ENCODE results near the gene VPS18.
"Not testable (repeated sequence)": the region's sequence is repeated elsewhere in the genome, so short reads cannot be mapped to it uniquely, and the experiment has no call there.

VPS18 gene

GRCh38 chr15:40893733-40894680 is at the start of gene VPS18:
Gene VPS18 (plus strand): TSS chr15:40894450. CDS start chr15:40894769, 319 bp downstream.
- DNase-seq: peak; percentile 98 to 100

GRCh38 chr15:40844696-40845030 is 49.6 kb upstream of the VPS18 start:
- DNase-seq: peak; percentile 24 to 26

GRCh38 chr15:40845036-40845435 is 49.2 kb upstream of the VPS18 start:
- DNase-seq: no peak

- DNase-seq: no peak
Observed at GRCh38 chr15:40845511-40846284, 48.6 kb upstream of the VPS18 start.

- no peak for DNase-seq
Observed at GRCh38 chr15:40846841-40847222, 47.4 kb upstream of the VPS18 start.

- no peak for DNase-seq
Observed at GRCh38 chr15:40847223-40847961, 46.9 kb upstream of the VPS18 start.

GRCh38 chr15:40850576-40851112 is 43.6 kb upstream of the VPS18 start:
- no peak for DNase-seq

- DNase-seq: no peak
Observed at GRCh38 chr15:40852529-40852928, 41.7 kb upstream of the VPS18 start.

- no peak for DNase-seq
Observed at GRCh38 chr15:40853241-40853890, 40.9 kb upstream of the VPS18 start.

- no peak for DNase-seq
Observed at GRCh38 chr15:40854161-40854560, 40.1 kb upstream of the VPS18 start.

- no peak for DNase-seq
Observed at GRCh38 chr15:40855706-40856234, 38.5 kb upstream of the VPS18 start.

GRCh38 chr15:40856746-40857145 is 37.5 kb upstream of the VPS18 start:
- DNase-seq: no peak

- peak; percentile 75 to 79 for DNase-seq
Observed at GRCh38 chr15:40857601-40858341, 36.5 kb upstream of the VPS18 start.

GRCh38 chr15:40858706-40859105 is 35.5 kb upstream of the VPS18 start:
- no peak for DNase-seq

GRCh38 chr15:40859206-40859851 is 34.9 kb upstream of the VPS18 start:
- DNase-seq: peak; percentile 78 to 81

GRCh38 chr15:40861147-40861546 is 33.1 kb upstream of the VPS18 start:
- DNase-seq: not testable (repeated sequence)

- DNase-seq: no peak
Observed at GRCh38 chr15:40863660-40864270, 30.5 kb upstream of the VPS18 start.

- DNase-seq: no peak
Observed at GRCh38 chr15:40867199-40867598, 27.1 kb upstream of the VPS18 start.

GRCh38 chr15:40869686-40870085 is 24.6 kb upstream of the VPS18 start:
- no peak for DNase-seq

GRCh38 chr15:40870716-40871115 is 23.5 kb upstream of the VPS18 start:
- DNase-seq: no peak
